Choroid plexus epithelial cell (primary cell): Measurements from ENCODE around the gene VWA5B2.

Source experiments
- DNase-seq: peaks from one replicate; pipeline ENCODE4 v3.0.0-alpha.2; 2010; ENCODE audit warnings: low read depth
- H3K4me3 ChIP-seq: 2 replicates; pipeline ENCODE4 v1.5.1; 2011; ENCODE audit warnings: low read depth, mild to moderate bottlenecking, control low read depth, low read length, moderate library complexity
- CTCF ChIP-seq: conservative IDR thresholded peaks from 2 replicates; pipeline ENCODE4 v1.5.1; 2011; ENCODE audit warnings: low read depth, mild to moderate bottlenecking, control low read depth, inconsistent platforms, low read length, moderate library complexity

Gene VWA5B2

GRCh38 chr3:184222521-184222920 is 6.9 kb upstream of the VWA5B2 start:
- no peak for DNase-seq

GRCh38 chr3:184223946-184224345 is 5.4 kb upstream of the VWA5B2 start:
- H3K4me3 ChIP-seq = no peak overlapping the region
- no peak for TF ChIP-seq CTCF
- DNase-seq = no peak

More at GRCh38 chr3:184222521-184222920, 6.9 kb upstream of the VWA5B2 start:
- H3K4me3 ChIP-seq = no peak overlapping the region
- no peak for TF ChIP-seq CTCF

GRCh38 chr3:184227481-184227935 is 1.9 kb upstream of the VWA5B2 start:
- H3K4me3 ChIP-seq = no peak overlapping the region
- DNase-seq = peak; percentile 32
- peak; percentile 91 for TF ChIP-seq CTCF

GRCh38 chr3:184228376-184229137 is 828 bp upstream of the VWA5B2 start:
- no peak overlapping the region for H3K4me3 ChIP-seq
- no peak for DNase-seq
- TF ChIP-seq CTCF = no peak

- TF ChIP-seq CTCF = no peak
- no peak for DNase-seq
- H3K4me3 ChIP-seq = no peak overlapping the region
Measured at GRCh38 chr3:184230081-184230602, 757 bp downstream of the VWA5B2 start.

GRCh38 chr3:184230603-184231528 is 1.5 kb downstream of the VWA5B2 start:
- no peak for TF ChIP-seq CTCF
- DNase-seq = no peak

More at GRCh38 chr3:184230603-184231528, 1.5 kb downstream of the VWA5B2 start:
- no peak overlapping the region for H3K4me3 ChIP-seq
